Natural killer cell (primary cell): Measurements from ENCODE around the gene SSUH2. TPM values are rescaled to one million over a fixed set of nuclear protein-coding genes. Genes with fewer than 3 reads are reported as not detected.
"Not testable (repeated sequence)": the region's sequence is repeated elsewhere in the genome, so short reads cannot be mapped to it uniquely, and the experiment has no call there.

Experiments
- ATAC-seq, 3 donors: fragments of 150-1000 bp in 2 of 3; fragments of 200-7000 bp in 1 of 3; cut with Tn5 transposase; 1 replicate in 1 of 3; 2 replicates in 2 of 3; pipeline ENCODE4 v1.10.0; 2021; ENCODE audit warnings: mild to moderate bottlenecking in 2 of 3, moderate library complexity in 2 of 3
- DNase-seq, 2 donors: peaks; one replicate each; pipeline versions ENCODE4 v3.0.0 to v3.0.0-alpha.2; 2013 to 2021; ENCODE audit warnings: mixed read lengths in 1 of 2
- H3K27ac ChIP-seq: one replicate; pipeline ENCODE4 v1.5.1; 2013; ENCODE audit warnings: mild to moderate bottlenecking, low read length
- H3K27me3 ChIP-seq: one replicate; pipeline ENCODE4 v1.6.1; 2013; ENCODE audit warnings: low read length; ENCODE audit not compliant: control insufficient read depth, insufficient read depth
- H3K36me3 ChIP-seq: one replicate; pipeline ENCODE4 v1.6.1; 2013; ENCODE audit warnings: low read length; ENCODE audit not compliant: control insufficient read depth, insufficient read depth
- H3K4me1 ChIP-seq: one replicate; pipeline ENCODE4 v1.6.1; 2013; ENCODE audit warnings: low read length; ENCODE audit not compliant: control insufficient read depth, insufficient read depth
- H3K4me3 ChIP-seq: one replicate; pipeline ENCODE4 v1.5.1; 2013; ENCODE audit warnings: low read length
- H3K9me3 ChIP-seq: one replicate; pipeline ENCODE4 v1.6.1; 2013; ENCODE audit warnings: low read length; ENCODE audit not compliant: control insufficient read depth, insufficient read depth
- H3K27ac Mint-ChIP-seq, 2 donors: one replicate each; pipeline ENCODE4 v1.8.0; 2022; ENCODE audit warnings: mild to moderate bottlenecking in 2 of 2, mixed read lengths in 2 of 2, moderate library complexity in 1 of 2
- H3K27me3 Mint-ChIP-seq, 2 donors: one replicate each; pipeline ENCODE4 v1.8.0; 2022; ENCODE audit warnings: low read depth in 2 of 2, mixed read lengths in 2 of 2
- H3K36me3 Mint-ChIP-seq: one replicate; pipeline ENCODE4 v1.8.0; 2022; ENCODE audit warnings: mixed read lengths
- H3K4me1 Mint-ChIP-seq, 2 donors: one replicate each; pipeline ENCODE4 v1.8.0; 2022; ENCODE audit warnings: mixed read lengths in 2 of 2
- H3K4me3 Mint-ChIP-seq: one replicate; pipeline ENCODE4 v1.8.0; 2022; ENCODE audit warnings: mild to moderate bottlenecking, moderate library complexity, mixed read lengths
- H3K9me3 Mint-ChIP-seq, 2 donors: one replicate each; pipeline ENCODE4 v1.8.0; 2022; ENCODE audit warnings: mixed read lengths in 2 of 2
- WGBS: methylation state at CpG from one replicate; pipeline ENCODE4 v1.1.7; 2013; ENCODE audit warnings: missing lambda C conversion rate; ENCODE audit not compliant: insufficient coverage; 5-methylcytosine and 5-hydroxymethylcytosine counted together
- intact Hi-C: fragments of 100-400 bp; cut with micrococcal nuclease; formaldehyde crosslinking; loops from one replicate; pipeline ENCODE4 v1.14.2; 2022
- total RNA-seq, 4 donors: library from RNA; stranded (reverse); fragments of 120-200 nt in 1 of 4; gene quantifications; one replicate each; pipeline versions ENCODE4 v1.2.3 to v1.2.4, GENCODE V29; 2013 to 2022
- TF ChIP-seq, protein P1 (sequence below): fragments of 200-600 bp; IDR thresholded peaks from one replicate; pipeline ENCODE4 v1.8.0; 2022; ENCODE audit warnings: antibody characterized with exemption

The SSUH2 gene
- total RNA-seq, 3 donors from 2014 or later (not counting 1 experiment from before 2014, with no cell fraction given): not detected

DNA sequence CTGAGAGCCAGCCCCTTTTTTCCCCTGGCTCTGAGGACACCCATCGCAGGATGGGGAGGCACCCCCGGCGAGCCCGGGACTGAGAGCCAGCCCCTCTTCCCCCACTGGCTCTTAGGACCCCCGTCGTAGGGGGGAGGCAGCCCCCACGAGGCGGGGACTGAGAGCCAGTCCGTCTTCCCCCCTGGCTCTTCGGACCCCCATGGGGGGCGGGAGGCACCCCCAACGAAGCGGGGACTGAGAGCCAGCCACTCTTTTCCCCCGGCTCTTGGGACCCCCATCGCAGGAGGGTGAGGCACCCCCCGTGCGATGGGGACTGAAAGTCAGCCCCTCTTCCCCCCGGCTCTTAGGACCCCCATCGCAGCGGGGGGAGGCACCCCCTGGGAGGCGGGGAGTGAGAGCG, 36.8 kb upstream of the SSUH2 start:
- H3K27ac ChIP-seq: no peak overlapping the region
- whole genome bisulfite sequencing: 88% methylated on average over 20 of the region's 22 CpGs
- TF ChIP-seq, protein P1, sequence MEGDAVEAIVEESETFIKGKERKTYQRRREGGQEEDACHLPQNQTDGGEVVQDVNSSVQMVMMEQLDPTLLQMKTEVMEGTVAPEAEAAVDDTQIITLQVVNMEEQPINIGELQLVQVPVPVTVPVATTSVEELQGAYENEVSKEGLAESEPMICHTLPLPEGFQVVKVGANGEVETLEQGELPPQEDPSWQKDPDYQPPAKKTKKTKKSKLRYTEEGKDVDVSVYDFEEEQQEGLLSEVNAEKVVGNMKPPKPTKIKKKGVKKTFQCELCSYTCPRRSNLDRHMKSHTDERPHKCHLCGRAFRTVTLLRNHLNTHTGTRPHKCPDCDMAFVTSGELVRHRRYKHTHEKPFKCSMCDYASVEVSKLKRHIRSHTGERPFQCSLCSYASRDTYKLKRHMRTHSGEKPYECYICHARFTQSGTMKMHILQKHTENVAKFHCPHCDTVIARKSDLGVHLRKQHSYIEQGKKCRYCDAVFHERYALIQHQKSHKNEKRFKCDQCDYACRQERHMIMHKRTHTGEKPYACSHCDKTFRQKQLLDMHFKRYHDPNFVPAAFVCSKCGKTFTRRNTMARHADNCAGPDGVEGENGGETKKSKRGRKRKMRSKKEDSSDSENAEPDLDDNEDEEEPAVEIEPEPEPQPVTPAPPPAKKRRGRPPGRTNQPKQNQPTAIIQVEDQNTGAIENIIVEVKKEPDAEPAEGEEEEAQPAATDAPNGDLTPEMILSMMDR: no peak
- H3K9me3 ChIP-seq: no peaks in the 10 kb centered on the region
- no peak overlapping the region for H3K4me3 ChIP-seq
- intact Hi-C loops: no loop called here
- H3K36me3 ChIP-seq: no peaks in the 10 kb centered on the region
- Mint-ChIP-seq H3K4me1 (no peaks in the 10 kb centered on the region), H3K36me3 (no peaks in the 10 kb centered on the region), H3K27ac (no peak overlapping the region), H3K4me3 (no peak overlapping the region), H3K9me3 (no peaks in the 10 kb centered on the region), H3K27me3 (no peaks in the 10 kb centered on the region)
- H3K27me3 ChIP-seq: no peaks in the 10 kb centered on the region
- ATAC-seq (no peak), DNase-seq (no peak)
- H3K4me1 ChIP-seq: no peaks in the 10 kb centered on the region

DNA sequence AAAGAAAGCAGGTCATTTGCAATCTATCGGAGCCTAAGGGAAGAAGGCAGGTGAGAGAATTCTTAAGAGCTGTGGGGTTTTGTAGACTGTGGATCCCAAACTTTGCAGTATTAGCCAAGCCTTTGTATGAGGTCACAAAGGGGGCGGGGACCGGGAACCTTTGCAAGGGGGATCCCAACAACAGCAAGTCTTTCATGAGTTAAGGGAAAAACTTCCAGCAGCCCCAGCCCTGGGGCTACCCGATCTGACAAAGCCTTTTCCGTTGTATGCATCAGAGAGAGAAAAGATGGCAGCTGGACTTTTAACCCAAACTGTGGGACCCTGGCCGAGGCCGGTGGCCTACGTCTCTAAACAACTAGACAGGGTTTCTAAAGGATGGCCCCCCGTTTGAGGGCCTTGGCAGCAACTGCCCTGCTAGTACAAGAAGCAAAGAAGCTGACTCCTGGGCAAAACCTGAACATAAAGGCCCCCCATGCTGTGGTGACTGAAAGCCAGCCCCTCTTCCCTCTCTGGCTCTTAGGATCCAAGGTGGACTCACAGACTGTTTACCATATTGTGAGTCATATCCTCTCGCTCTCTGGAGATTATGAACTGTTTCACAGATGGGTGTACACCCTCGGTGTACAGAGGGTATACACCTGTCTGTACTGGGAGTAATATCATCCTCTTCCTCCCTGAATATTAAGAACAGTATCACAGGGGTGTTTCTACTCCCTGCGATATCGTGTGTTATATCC, 35.4 kb upstream of the SSUH2 start:
- H3K36me3 ChIP-seq, H3K27me3 ChIP-seq, H3K27ac ChIP-seq, H3K4me1 ChIP-seq, DNase-seq, H3K27me3 Mint-ChIP-seq, H3K9me3 Mint-ChIP-seq, H3K4me3 Mint-ChIP-seq, H3K27ac Mint-ChIP-seq, H3K9me3 ChIP-seq, intact Hi-C loops, H3K4me1 Mint-ChIP-seq, H3K4me3 ChIP-seq, ATAC-seq, H3K36me3 Mint-ChIP-seq: not testable (repeated sequence)
- WGBS: 80% methylated on average over 13 of the region's 13 CpGs

DNA sequence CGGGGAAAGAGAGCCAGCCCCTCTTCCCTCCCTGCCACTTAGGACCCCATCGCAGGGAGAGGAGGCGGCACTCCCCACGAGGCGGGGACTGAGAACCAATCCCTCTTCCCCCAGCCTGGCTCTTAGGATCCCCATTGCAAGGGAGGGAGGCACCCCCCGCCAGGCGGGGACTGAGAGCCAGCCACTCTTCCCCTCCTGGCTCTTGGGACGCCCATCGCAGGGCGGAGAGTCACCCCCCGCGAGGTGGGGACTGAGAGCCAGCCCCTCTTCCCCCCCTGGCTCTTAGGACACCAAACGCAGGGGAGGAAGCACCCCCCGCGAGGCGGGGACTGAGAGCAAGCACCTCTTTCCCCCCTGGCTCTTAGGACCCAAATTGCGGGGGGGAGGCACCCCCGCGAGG, 34.2 kb upstream of the SSUH2 start:
- WGBS: 67% methylated on average over 1 of the region's 19 CpGs
- H3K27me3 Mint-ChIP-seq: no peaks in the 10 kb centered on the region

DNA sequence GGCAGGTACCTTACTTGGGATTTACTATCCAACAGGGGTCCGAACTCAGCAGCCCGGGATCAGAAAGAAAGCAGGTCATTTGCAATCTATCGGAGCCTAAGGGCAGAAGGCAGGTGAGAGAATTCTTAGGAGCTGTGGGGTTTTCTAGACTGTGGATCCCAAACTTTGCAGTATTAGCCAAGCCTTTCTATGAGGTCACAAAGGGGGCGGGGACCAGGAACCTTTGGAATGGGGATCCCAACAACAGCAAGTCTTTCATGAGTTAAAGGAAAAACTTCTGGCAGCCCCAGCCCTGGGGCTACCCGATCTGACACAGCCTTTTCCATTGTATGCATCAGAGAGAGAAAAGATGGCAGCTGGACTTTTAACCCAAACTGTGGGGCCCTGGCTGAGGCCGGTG, 32.7 kb upstream of the SSUH2 start:
- H3K36me3 Mint-ChIP-seq, H3K27me3 ChIP-seq, ATAC-seq, intact Hi-C loops, H3K4me1 Mint-ChIP-seq, H3K4me1 ChIP-seq, H3K9me3 Mint-ChIP-seq, DNase-seq, H3K4me3 ChIP-seq, H3K36me3 ChIP-seq, H3K27me3 Mint-ChIP-seq, H3K9me3 ChIP-seq, H3K27ac Mint-ChIP-seq, H3K27ac ChIP-seq, H3K4me3 Mint-ChIP-seq: not testable (repeated sequence)
- WGBS: 89% methylated on average over 5 of the region's 6 CpGs

More for the DNA sequence above, 34.2 kb upstream of the SSUH2 start:
- H3K4me1 Mint-ChIP-seq: no peaks in the 10 kb centered on the region
- no peaks in the 10 kb centered on the region for H3K9me3 ChIP-seq
- ATAC-seq: peak in 1 of 3 donors; percentile 21
- no peak overlapping the region for H3K4me3 Mint-ChIP-seq
- intact Hi-C loops: no loop called here
- no peak overlapping the region for H3K27ac Mint-ChIP-seq
- no peaks in the 10 kb centered on the region for H3K36me3 ChIP-seq
- no peaks in the 10 kb centered on the region for H3K9me3 Mint-ChIP-seq
- no peak overlapping the region for H3K4me3 ChIP-seq
- H3K27ac ChIP-seq: no peak overlapping the region
- H3K36me3 Mint-ChIP-seq: no peaks in the 10 kb centered on the region
- no peaks in the 10 kb centered on the region for H3K4me1 ChIP-seq
- no peaks in the 10 kb centered on the region for H3K27me3 ChIP-seq
- DNase-seq: no peak
- TF ChIP-seq, protein P1: no peak

DNA sequence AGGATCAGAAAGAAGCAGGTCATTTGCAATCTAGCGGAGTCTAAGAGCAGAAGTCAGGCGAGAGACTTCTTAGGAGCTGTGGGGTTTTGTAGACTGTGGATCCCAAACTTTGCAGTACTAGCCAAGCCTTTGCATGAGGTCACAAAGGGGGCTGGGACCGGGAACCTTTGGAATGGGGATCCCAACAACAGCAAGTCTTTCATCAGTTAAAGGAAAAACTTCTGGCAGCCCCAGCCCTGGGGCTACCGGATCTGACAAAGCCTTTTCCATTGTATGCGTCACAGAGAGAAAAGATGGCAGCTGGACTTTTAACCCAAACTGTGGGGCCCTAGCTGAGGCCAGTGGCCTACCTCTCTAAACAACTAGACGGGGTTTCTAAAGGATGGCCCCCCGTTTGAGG, 31.0 kb upstream of the SSUH2 start:
- intact Hi-C loops, H3K36me3 ChIP-seq, ATAC-seq, H3K4me3 ChIP-seq, H3K9me3 Mint-ChIP-seq, H3K4me1 Mint-ChIP-seq, H3K27ac Mint-ChIP-seq, DNase-seq, H3K27me3 Mint-ChIP-seq, H3K36me3 Mint-ChIP-seq, H3K4me3 Mint-ChIP-seq, H3K4me1 ChIP-seq, H3K9me3 ChIP-seq, H3K27ac ChIP-seq, H3K27me3 ChIP-seq: not testable (repeated sequence)
- 95% methylated on average over 7 of the region's 7 CpGs for WGBS
